H9 (cell line): ENCODE measurements around the gene ARHGAP26. TPM values are rescaled to one million over a fixed set of nuclear protein-coding genes. Genes with fewer than 3 reads are reported as not detected.

Experiments
- DNase-seq: peaks from one replicate; pipeline ENCODE4 v3.0.0-alpha.2; 2017
- H2AFZ ChIP-seq: one replicate; pipeline ENCODE4 v1.6.1; 2013; ENCODE audit warnings: mild to moderate bottlenecking, low read length, control low read depth, moderate library complexity
- H2AK5ac ChIP-seq: 2 replicates; pipeline ENCODE4 v1.6.1; 2013; ENCODE audit warnings: low read length, control low read depth, mixed read lengths; ENCODE audit not compliant: insufficient read length
- H2BK120ac ChIP-seq: one replicate; pipeline ENCODE4 v1.6.1; 2013; ENCODE audit warnings: low read depth, mild to moderate bottlenecking, low read length, control low read depth, inconsistent platforms; ENCODE audit not compliant: poor library complexity, severe bottlenecking
- H2BK12ac ChIP-seq: 2 replicates; pipeline ENCODE4 v1.6.1; 2013; ENCODE audit warnings: low read length, control low read depth, mixed read lengths, low read depth; ENCODE audit not compliant: insufficient read length
- H2BK15ac ChIP-seq: 2 replicates; pipeline ENCODE4 v1.6.1; 2013; ENCODE audit warnings: low read depth, low read length, control low read depth
- H2BK20ac ChIP-seq: one replicate; pipeline ENCODE4 v1.6.1; 2013; ENCODE audit warnings: low read depth, mild to moderate bottlenecking, low read length, control low read depth, inconsistent platforms; ENCODE audit not compliant: poor library complexity, severe bottlenecking
- H2BK5ac ChIP-seq: 2 replicates; pipeline ENCODE4 v1.6.1; 2013; ENCODE audit warnings: low read length, control low read depth, mixed read lengths; ENCODE audit not compliant: insufficient read length
- H3K14ac ChIP-seq: 2 replicates; pipeline ENCODE4 v1.6.1; 2013; ENCODE audit warnings: low read length, control low read depth; ENCODE audit not compliant: insufficient read depth
- H3K18ac ChIP-seq: 2 replicates; pipeline ENCODE4 v1.6.1; 2013; ENCODE audit warnings: low read depth, mild to moderate bottlenecking, mixed read lengths, low read length, control low read depth; ENCODE audit not compliant: insufficient read length
- H3K23ac ChIP-seq: 2 replicates; pipeline ENCODE4 v1.6.1; 2013; ENCODE audit warnings: low read length, control low read depth, mixed read lengths, low read depth; ENCODE audit not compliant: insufficient read length
- H3K23me2 ChIP-seq: 2 replicates; pipeline ENCODE4 v1.6.1; 2013; ENCODE audit warnings: low read depth, mild to moderate bottlenecking, mixed read lengths, low read length, control low read depth; ENCODE audit not compliant: insufficient read length, poor library complexity, severe bottlenecking
- H3K27ac ChIP-seq: 2 replicates; pipeline ENCODE4 v1.5.1; 2013; ENCODE audit warnings: low read length, control low read depth, mixed read lengths, low read depth; ENCODE audit not compliant: insufficient read length
- H3K27me3 ChIP-seq: 2 replicates; pipeline ENCODE4 v1.6.1; 2013; ENCODE audit warnings: low read length, control low read depth, inconsistent platforms; ENCODE audit not compliant: insufficient read depth
- H3K4ac ChIP-seq: 2 replicates; pipeline ENCODE4 v1.6.1; 2013; ENCODE audit warnings: low read depth, mild to moderate bottlenecking, control low read depth, inconsistent platforms, low read length, moderate library complexity
- H3K4me1 ChIP-seq: 2 replicates; pipeline ENCODE4 v1.6.1; 2013; ENCODE audit warnings: low read length, control low read depth, inconsistent platforms; ENCODE audit not compliant: insufficient read depth
- H3K4me2 ChIP-seq: 2 replicates; pipeline ENCODE4 v1.6.1; 2013; ENCODE audit warnings: low read length, control low read depth, mixed read lengths; ENCODE audit not compliant: insufficient read length, insufficient read depth
- H3K56ac ChIP-seq: 2 replicates; pipeline ENCODE4 v1.6.1; 2013; ENCODE audit warnings: low read depth, mild to moderate bottlenecking, mixed read lengths, low read length, control low read depth; ENCODE audit not compliant: insufficient read length
- H3K79me1 ChIP-seq: 2 replicates; pipeline ENCODE4 v1.6.1; 2013; ENCODE audit warnings: low read depth, mild to moderate bottlenecking, moderate library complexity, low read length, control low read depth, inconsistent platforms; ENCODE audit not compliant: insufficient read depth, poor library complexity, severe bottlenecking
- H3K79me2 ChIP-seq: 2 replicates; pipeline ENCODE4 v1.6.1; 2013; ENCODE audit warnings: low read length, control low read depth, inconsistent platforms; ENCODE audit not compliant: insufficient read depth
- H3K9ac ChIP-seq: 2 replicates; pipeline ENCODE4 v1.6.1; 2013; ENCODE audit warnings: low read length, control low read depth, mixed read lengths; ENCODE audit not compliant: insufficient read length; ENCODE audit errors: extremely low read depth
- H3K9me3 ChIP-seq: one replicate; pipeline ENCODE4 v1.6.1; 2013; ENCODE audit warnings: low read depth, low read length, inconsistent platforms; ENCODE audit not compliant: control insufficient read depth
- H3T11ph ChIP-seq: one replicate; pipeline ENCODE4 v1.6.1; 2013; ENCODE audit warnings: mild to moderate bottlenecking, low read length, control low read depth, inconsistent platforms
- H4K20me1 ChIP-seq: one replicate; pipeline ENCODE4 v1.6.1; 2013; ENCODE audit not compliant: control insufficient read depth, insufficient read length, insufficient read depth
- H4K5ac ChIP-seq: 2 replicates; pipeline ENCODE4 v1.6.1; 2013; ENCODE audit warnings: low read depth, mild to moderate bottlenecking, mixed read lengths, low read length, control low read depth; ENCODE audit not compliant: insufficient read length
- H4K8ac ChIP-seq: replicated peaks from 2 replicates; pipeline ENCODE4 v1.6.1; 2013; ENCODE audit warnings: low read length, control low read depth, mixed read lengths, low read depth; ENCODE audit not compliant: insufficient read length
- H4K91ac ChIP-seq: 2 replicates; pipeline ENCODE4 v1.6.1; 2013; ENCODE audit warnings: low read depth, mild to moderate bottlenecking, moderate library complexity, mixed read lengths, low read length, control low read depth; ENCODE audit not compliant: insufficient read length
- H3K27ac Mint-ChIP-seq, 3 experiments: 2 replicates in 2 of 3; 3 replicates in 1 of 3; pipeline ENCODE4 v1.8.0; 2020 to 2021; ENCODE audit warnings: mixed read lengths in 3 of 3, mild to moderate bottlenecking in 1 of 3, moderate library complexity in 1 of 3
- H3K27me3 Mint-ChIP-seq: 2 replicates; pipeline ENCODE4 v1.8.0; 2021; ENCODE audit warnings: low read depth, mild to moderate bottlenecking, moderate library complexity, mixed read lengths
- H3K36me3 Mint-ChIP-seq, 3 experiments: 2 replicates in 2 of 3; 3 replicates in 1 of 3; pipeline ENCODE4 v1.8.0; 2020 to 2021; ENCODE audit warnings: low read depth in 3 of 3, mixed read lengths in 3 of 3; ENCODE audit not compliant: insufficient read depth in 1 of 3
- H3K4me1 Mint-ChIP-seq, 2 experiments: 2 replicates each; pipeline ENCODE4 v1.8.0; 2020; ENCODE audit warnings: mixed read lengths in 2 of 2
- H3K4me3 Mint-ChIP-seq, 2 experiments: 2 replicates in 1 of 2; 3 replicates in 1 of 2; pipeline ENCODE4 v1.8.0; 2020 to 2021; ENCODE audit warnings: mild to moderate bottlenecking in 2 of 2, mixed read lengths in 2 of 2, moderate library complexity in 1 of 2
- H3K9me3 Mint-ChIP-seq, 2 experiments: 2 replicates in 1 of 2; 3 replicates in 1 of 2; pipeline ENCODE4 v1.8.0; 2020; ENCODE audit warnings: mild to moderate bottlenecking in 2 of 2, mixed read lengths in 2 of 2, moderate library complexity in 1 of 2
- WGBS: extraction: QIAGEN DNeasy Blood & Tissue Kit; methylation state at CpG from one replicate; pipeline ENCODE4 v1.1.7; 2013; ENCODE audit warnings: missing lambda C conversion rate, low lambda C conversion rate, mixed read lengths; ENCODE audit not compliant: insufficient read length; ENCODE audit errors: extremely low coverage; 5-methylcytosine and 5-hydroxymethylcytosine counted together
- total RNA-seq: library from RNA; stranded (reverse); gene quantifications from 2 replicates; pipeline ENCODE4 v1.2.1, GENCODE V29; 2021
- TF ChIP-seq, protein P1 (sequence below): fragments of 200-600 bp; sonication (generic); conservative IDR thresholded peaks from 3 replicates; pipeline ENCODE4 v1.8.0; 2021; ENCODE audit warnings: antibody characterized with exemption, mild to moderate bottlenecking

ARHGAP26 gene
- total RNA-seq, 1 experiment from 2014 or later = 13.8 TPM

DNA sequence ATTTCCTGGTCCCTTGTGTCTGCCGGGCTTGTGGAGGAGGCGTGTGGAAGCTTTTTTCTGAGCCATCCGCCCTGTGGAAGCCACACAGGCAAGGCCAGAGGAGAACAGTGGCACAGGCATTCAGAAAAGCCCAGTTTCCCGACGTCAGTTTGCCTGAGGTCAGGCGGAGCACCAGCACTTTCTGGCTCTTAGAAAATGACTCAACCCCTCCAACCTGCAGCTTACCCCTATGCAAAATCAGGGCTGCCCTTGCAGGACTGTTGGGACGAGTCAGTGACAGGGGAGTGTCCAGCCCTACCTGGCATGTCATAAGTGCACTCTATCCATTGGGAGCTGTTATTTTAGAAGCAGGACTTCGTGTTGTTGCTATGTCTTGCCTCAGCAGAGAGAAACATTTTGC is 417.3 kb downstream of the ARHGAP26 start:
- Histone ChIP-seq H4K5ac (no peak overlapping the region), H3K18ac (no peak overlapping the region), H2AK5ac (no peak overlapping the region), H3K23me2 (no peaks in the 10 kb centered on the region), H3K14ac (no peak overlapping the region; the same call in 1 of the 2 replicates), H2BK5ac (no peak overlapping the region), H2BK15ac (no peak overlapping the region), H3K56ac (no peak overlapping the region), H3K27ac (no peak overlapping the region), H3K79me2 (no peaks in the 10 kb centered on the region), H3K4me2 (no peak overlapping the region), H2BK120ac (no peak overlapping the region), H3K4ac (no peak overlapping the region), H3K23ac (no peak overlapping the region), H2BK12ac (no peak overlapping the region), H4K91ac (no peak overlapping the region), H2AFZ (no peak overlapping the region), H3K9me3 (no peaks in the 10 kb centered on the region), H2BK20ac (no peak overlapping the region), H4K8ac (no peak overlapping the region), H3K27me3 (no peaks in the 10 kb centered on the region), H3K9ac (no peak overlapping the region), H3K79me1 (no peaks in the 10 kb centered on the region), H4K20me1 (no peaks in the 10 kb centered on the region), H3T11ph (no peak overlapping the region), H3K4me1 (no peaks in the 10 kb centered on the region)
- no peaks in the 10 kb centered on the region for H3K9me3 Mint-ChIP-seq
- peak overlapping the region in 2 of 3 experiments; percentile 51 to 91; a peak in 2 of 7 replicates for H3K27ac Mint-ChIP-seq
- TF ChIP-seq, protein P1, sequence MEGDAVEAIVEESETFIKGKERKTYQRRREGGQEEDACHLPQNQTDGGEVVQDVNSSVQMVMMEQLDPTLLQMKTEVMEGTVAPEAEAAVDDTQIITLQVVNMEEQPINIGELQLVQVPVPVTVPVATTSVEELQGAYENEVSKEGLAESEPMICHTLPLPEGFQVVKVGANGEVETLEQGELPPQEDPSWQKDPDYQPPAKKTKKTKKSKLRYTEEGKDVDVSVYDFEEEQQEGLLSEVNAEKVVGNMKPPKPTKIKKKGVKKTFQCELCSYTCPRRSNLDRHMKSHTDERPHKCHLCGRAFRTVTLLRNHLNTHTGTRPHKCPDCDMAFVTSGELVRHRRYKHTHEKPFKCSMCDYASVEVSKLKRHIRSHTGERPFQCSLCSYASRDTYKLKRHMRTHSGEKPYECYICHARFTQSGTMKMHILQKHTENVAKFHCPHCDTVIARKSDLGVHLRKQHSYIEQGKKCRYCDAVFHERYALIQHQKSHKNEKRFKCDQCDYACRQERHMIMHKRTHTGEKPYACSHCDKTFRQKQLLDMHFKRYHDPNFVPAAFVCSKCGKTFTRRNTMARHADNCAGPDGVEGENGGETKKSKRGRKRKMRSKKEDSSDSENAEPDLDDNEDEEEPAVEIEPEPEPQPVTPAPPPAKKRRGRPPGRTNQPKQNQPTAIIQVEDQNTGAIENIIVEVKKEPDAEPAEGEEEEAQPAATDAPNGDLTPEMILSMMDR = no peak
- H3K27me3 Mint-ChIP-seq = no peaks in the 10 kb centered on the region
- peaks cover 4 to 9% of the 10 kb centered on the region in 2 experiments for H3K4me1 Mint-ChIP-seq
- DNase-seq = no peak
- WGBS = no CpG with 5 or more reads among the region's 8 CpGs
- H3K4me3 Mint-ChIP-seq = no peak overlapping the region
- H3K36me3 Mint-ChIP-seq = no peaks in the 10 kb centered on the region; a peak in 1 of 7 replicates
